ENCODE measurements around the gene JAK2. TPM values are rescaled to one million over a fixed set of nuclear protein-coding genes. Genes with fewer than 3 reads are reported as not detected.

JAK2 gene
- total and polyA plus RNA-seq, 2 of the 4 experiments (the other 2 are of a cell fraction): 2.3 to 6.1 TPM

GRCh38 chr9:5122116-5122515 is 137.0 kb downstream of the JAK2 start:
- no peaks in the 10 kb centered on the region for H3K4me1 ChIP-seq (ENCODE audit: control insufficient read depth, insufficient read depth, low read length)

More at GRCh38 chr9:5122116-5122515, 137.0 kb downstream of the JAK2 start:
- Histone ChIP-seq H3K14ac (replicated peaks; ENCODE audit: low read depth, low read length) (no peak overlapping the region), H2BK5ac (ENCODE audit: low read depth, low read length, poor library complexity, severe bottlenecking) (no peak overlapping the region), H3K27ac (ENCODE audit: insufficient read depth, low read length) (no peak overlapping the region), H3K18ac (ENCODE audit: low read depth, low read length) (no peak overlapping the region), H3K79me1 (ENCODE audit: low read depth in 1 of 2, low read length in 2 of 2) (no peaks in the 10 kb centered on the region), H2AK5ac (ENCODE audit: low read depth, low read length) (no peak overlapping the region), H2BK20ac (ENCODE audit: low read depth, low read length) (no peak overlapping the region), H3K23ac (ENCODE audit: low read depth, low read length) (no peak overlapping the region), H3K9ac (ENCODE audit: low read depth, low read length) (no peak overlapping the region), H3K4ac (ENCODE audit: low read depth, low read length) (no peak overlapping the region), H3K4me3 (ENCODE audit: insufficient read depth, low read depth, low read length) (no peak overlapping the region), H2BK120ac (ENCODE audit: low read depth, low read length) (no peak overlapping the region), H4K20me1 (ENCODE audit: insufficient read depth, low read length) (no peaks in the 10 kb centered on the region), H3K56ac (ENCODE audit: extremely low read depth, insufficient read depth, low read length) (no peak overlapping the region), H3K27me3 (ENCODE audit: control insufficient read depth, insufficient read depth, low read length) (no peaks in the 10 kb centered on the region), H2AFZ (replicated peaks; ENCODE audit: low read length, poor library complexity) (no peak overlapping the region), H3K4me2 (ENCODE audit: low read depth, low read length) (no peak overlapping the region), H4K5ac (ENCODE audit: low read depth, low read length) (no peak overlapping the region), H4K8ac (ENCODE audit: low read depth in 2 of 2, low read length in 2 of 2) (no peak overlapping the region), H3K9me3 (ENCODE audit: control insufficient read depth, insufficient read depth, low read length) (no peaks in the 10 kb centered on the region), H4K91ac (ENCODE audit: insufficient read depth, low read depth, low read length) (no peak overlapping the region), H3K9me1 (ENCODE audit: insufficient read depth, low read length) (no peaks in the 10 kb centered on the region), H3K36me3 (ENCODE audit: control insufficient read depth, insufficient read depth, low read length) (no peaks in the 10 kb centered on the region), H2AK9ac (replicated peaks; ENCODE audit: low read depth, low read length, poor library complexity) (no peak overlapping the region), H2BK15ac (ENCODE audit: low read depth, low read length) (no peak overlapping the region)
- no peak for DNase-seq
- no TSS peak for BruUV-seq (replicated peaks)
- ATAC-seq (ENCODE audit: low read depth): no peak
- no peak for TF ChIP-seq USF2 (IDR thresholded peaks at IDR 0.05; ENCODE audit: low read depth, low read length)
- TF ChIP-seq CTCF (conservative IDR thresholded peaks at IDR 0.05; ENCODE audit: low read depth, low read length): no peak
- TF ChIP-seq NFE2L2 (IDR thresholded peaks at IDR 0.05; ENCODE audit: low read depth, low read length): no peak
- no peak for TF ChIP-seq MXI1 (IDR thresholded peaks at IDR 0.05; ENCODE audit: borderline replicate concordance, low read depth, low read length)
- no CpG with 5 or more reads among the region's 1 CpG for WGBS, 2 experiments (ENCODE audit: extremely low coverage in 2 of 2, insufficient read length in 1 of 2)
- CTCF ChIA-PET: interaction anchor here (1.0 kb wide), 1 partner anchor 17 kb away, joined by 3 read pairs; no protein-coding TSS in a partner anchor
- in situ Hi-C loops (cut with MboI; ENCODE audit: low sequenced_read_pairs) (no loop called here), dilution Hi-C loops (cut with HindIII; ENCODE audit: low sequenced_read_pairs, unreplicated experiment) (no loop called here), intact Hi-C loops (cut with micrococcal nuclease) (no loop called here)
- POLR2A ChIA-PET (ENCODE audit: unreplicated experiment): no interaction called here
